Naive thymus-derived CD4-positive, alpha-beta T cell (primary cell): ENCODE measurements around the gene HPGDS. TPM values are rescaled to one million over a fixed set of nuclear protein-coding genes. Genes with fewer than 3 reads are reported as not detected.

ENCODE experiments used
- ATAC-seq: fragments of 150-1000 bp; cut with Tn5 transposase; 2 replicates; pipeline ENCODE4 v1.10.0; 2021; ENCODE audit warnings: mild to moderate bottlenecking, moderate library complexity
- CTCF ChIA-PET: fragments of 350-600 bp; sonication (Branson Sonifier 250); formaldehyde crosslinking; loops from one replicate; lab custom pipeline; 2021; ENCODE audit warnings: antibody characterized with exemption; lab: Charles Lee
- POLR2A ChIA-PET: fragments of 350-600 bp; sonication (Branson Sonifier 250); formaldehyde crosslinking; loops from one replicate; lab custom pipeline; 2021; ENCODE audit warnings: antibody characterized with exemption, inconsistent platforms; lab: Charles Lee
- DNase-seq, 9 donors: peaks; one replicate each; pipeline versions ENCODE4 v3.0.0 to v3.0.0-alpha.2; 2020 to 2022; ENCODE audit warnings: mixed read lengths in 1 of 9
- H3K27ac ChIP-seq: one replicate; pipeline ENCODE4 v1.7.0; 2013; ENCODE audit warnings: mild to moderate bottlenecking, low read depth, low read length, moderate library complexity
- H3K27me3 ChIP-seq, 2 donors: one replicate each; pipeline ENCODE4 v1.7.0; 2013; ENCODE audit warnings: low read length in 2 of 2, mild to moderate bottlenecking in 2 of 2, moderate library complexity in 2 of 2; ENCODE audit not compliant: control insufficient read depth in 2 of 2, insufficient read depth in 2 of 2
- H3K36me3 ChIP-seq, 3 experiments: 1 replicate in 2 of 3; 2 replicates in 1 of 3; pipeline ENCODE4 v1.7.0; 2013; ENCODE audit warnings: low read length in 3 of 3, mild to moderate bottlenecking in 3 of 3, moderate library complexity in 1 of 3; ENCODE audit not compliant: insufficient read depth in 3 of 3, control insufficient read depth in 2 of 3
- H3K4me1 ChIP-seq, 2 donors: one replicate each; pipeline ENCODE4 v1.7.0; 2013; ENCODE audit warnings: low read length in 2 of 2, mild to moderate bottlenecking in 2 of 2, moderate library complexity in 1 of 2; ENCODE audit not compliant: control insufficient read depth in 2 of 2, insufficient read depth in 2 of 2
- H3K4me3 ChIP-seq: 2 replicates; pipeline ENCODE4 v1.7.0; 2013; ENCODE audit warnings: mild to moderate bottlenecking, low read length
- H3K9me3 ChIP-seq, 3 experiments: 1 replicate in 2 of 3; 2 replicates in 1 of 3; pipeline ENCODE4 v1.7.0; 2013; ENCODE audit warnings: low read length in 3 of 3; ENCODE audit not compliant: control insufficient read depth in 2 of 3
- H3K27ac Mint-ChIP-seq, 9 donors: one replicate each; pipeline ENCODE4 v1.8.0; 2020 to 2022; ENCODE audit warnings: mixed read lengths in 9 of 9, mild to moderate bottlenecking in 8 of 9, moderate library complexity in 5 of 9, inconsistent platforms in 2 of 9
- H3K27me3 Mint-ChIP-seq, 5 donors: one replicate each; pipeline ENCODE4 v1.8.0; 2021 to 2022; ENCODE audit warnings: mixed read lengths in 5 of 5, mild to moderate bottlenecking in 1 of 5
- H3K36me3 Mint-ChIP-seq, 5 donors: one replicate each; pipeline ENCODE4 v1.8.0; 2020 to 2022; ENCODE audit warnings: mixed read lengths in 5 of 5, mild to moderate bottlenecking in 3 of 5, inconsistent platforms in 1 of 5
- H3K4me1 Mint-ChIP-seq, 7 donors: one replicate each; pipeline ENCODE4 v1.8.0; 2020 to 2022; ENCODE audit warnings: mixed read lengths in 7 of 7, mild to moderate bottlenecking in 3 of 7, inconsistent platforms in 1 of 7
- H3K4me3 Mint-ChIP-seq, 10 donors: one replicate each; pipeline ENCODE4 v1.8.0; 2020 to 2022; ENCODE audit warnings: mild to moderate bottlenecking in 10 of 10, mixed read lengths in 10 of 10, moderate library complexity in 6 of 10, inconsistent platforms in 2 of 10
- H3K9me3 Mint-ChIP-seq, 11 donors: one replicate each; pipeline ENCODE4 v1.8.0; 2020 to 2022; ENCODE audit warnings: mixed read lengths in 11 of 11, mild to moderate bottlenecking in 4 of 11, inconsistent platforms in 1 of 11, moderate library complexity in 1 of 11
- intact Hi-C, 2 donors: fragments of 100-400 bp; cut with micrococcal nuclease; formaldehyde crosslinking; loops; one replicate each; pipeline ENCODE4 v1.15.1; 2023
- polyA plus RNA-seq, 2 donors: library from polyadenylated mRNA; unstranded; fragments of 300-500 nt; fragmentation: Illumina TruSeq; gene quantifications; one replicate each; pipeline ENCODE4 v1.2.3, GENCODE V29; 2021
- total RNA-seq, 6 experiments: library from RNA in 5 of 6; stranded (reverse) in 5 of 6; gene quantifications; 1 replicate in 5 of 6; 2 replicates in 1 of 6; pipeline ENCODE4 v1.2.3 and lab custom pipeline; 2021 to 2026

Gene HPGDS
- total and polyA plus RNA-seq, 7 experiments from 2014 or later: 0.72 to 2.3 TPM; not detected in 5

GRCh38 chr4:94277534-94277933, 65.1 kb downstream of the HPGDS start:
- Histone ChIP-seq H3K9me3 (no peaks in the 10 kb centered on the region), H3K27me3 (no peaks in the 10 kb centered on the region), H3K4me3 (no peak overlapping the region), H3K4me1 (no peaks in the 10 kb centered on the region), H3K36me3 (peaks cover 5 to 57% (median 24%) of the 10 kb centered on the region in 3 experiments), H3K27ac (no peak overlapping the region)
- Mint-ChIP-seq H3K9me3 (no peaks in the 10 kb centered on the region), H3K36me3 (peaks cover 12 to 47% (median 30%) of the 10 kb centered on the region in 5 donors), H3K27me3 (no peaks in the 10 kb centered on the region), H3K4me1 (no peaks in the 10 kb centered on the region), H3K27ac (no peak overlapping the region), H3K4me3 (no peak overlapping the region)
- intact Hi-C loops: no loop called here
- CTCF ChIA-PET: no interaction called here
- ATAC-seq (no peak), DNase-seq (no peak)
- POLR2A ChIA-PET: no interaction called here

- Mint-ChIP-seq H3K4me1 (no peaks in the 10 kb centered on the region), H3K27me3 (no peaks in the 10 kb centered on the region), H3K27ac (no peak overlapping the region), H3K4me3 (no peak overlapping the region), H3K36me3 (peaks cover 8 to 55% (median 29%) of the 10 kb centered on the region in 5 donors), H3K9me3 (no peaks in the 10 kb centered on the region)
- H3K27ac ChIP-seq: no peak overlapping the region
- ChIA-PET POLR2A (no interaction called here), CTCF (no interaction called here)
- H3K4me1 ChIP-seq: no peaks in the 10 kb centered on the region
- no peaks in the 10 kb centered on the region for H3K9me3 ChIP-seq
- H3K27me3 ChIP-seq: no peaks in the 10 kb centered on the region
- H3K4me3 ChIP-seq: no peak overlapping the region
- intact Hi-C loops: no loop called here
- DNase-seq: no peak
- peaks cover 5 to 57% (median 23%) of the 10 kb centered on the region in 3 experiments for H3K36me3 ChIP-seq
- no peak for ATAC-seq
Measured at GRCh38 chr4:94276204-94276603, 66.4 kb downstream of the HPGDS start.

GRCh38 chr4:94274912-94275311, 67.7 kb downstream of the HPGDS start:
- DNase-seq (no peak), ATAC-seq (no peak)
- Mint-ChIP-seq H3K4me3 (no peak overlapping the region), H3K27me3 (no peaks in the 10 kb centered on the region), H3K36me3 (peaks cover 7 to 54% (median 22%) of the 10 kb centered on the region in 5 donors), H3K27ac (no peak overlapping the region), H3K4me1 (no peaks in the 10 kb centered on the region), H3K9me3 (no peaks in the 10 kb centered on the region)
- Histone ChIP-seq H3K27me3 (no peaks in the 10 kb centered on the region), H3K4me1 (no peaks in the 10 kb centered on the region), H3K9me3 (no peaks in the 10 kb centered on the region), H3K36me3 (peaks cover 5 to 50% (median 28%) of the 10 kb centered on the region in 3 experiments), H3K27ac (no peak overlapping the region), H3K4me3 (no peak overlapping the region)
- CTCF ChIA-PET: no interaction called here
- POLR2A ChIA-PET: no interaction called here
- intact Hi-C loops: no loop called here

GRCh38 chr4:94271248-94271647, 71.4 kb downstream of the HPGDS start:
- no peak overlapping the region for H3K27ac ChIP-seq
- Mint-ChIP-seq H3K27me3 (no peaks in the 10 kb centered on the region), H3K4me3 (no peak overlapping the region), H3K27ac (peak overlapping the region in 1 of 9 donors; percentile 36), H3K4me1 (no peaks in the 10 kb centered on the region), H3K36me3 (peaks cover 0 to 41% (median 15%) of the 10 kb centered on the region in 5 donors), H3K9me3 (no peaks in the 10 kb centered on the region)
- peaks cover 5 to 19% (median 8%) of the 10 kb centered on the region in 3 experiments for H3K36me3 ChIP-seq
- H3K4me3 ChIP-seq: no peak overlapping the region
- ATAC-seq (no peak), DNase-seq (no peak)
- CTCF ChIA-PET: no interaction called here
- intact Hi-C loops: no loop called here
- H3K4me1 ChIP-seq: no peaks in the 10 kb centered on the region
- no peaks in the 10 kb centered on the region for H3K27me3 ChIP-seq
- no peaks in the 10 kb centered on the region for H3K9me3 ChIP-seq
- POLR2A ChIA-PET: no interaction called here

GRCh38 chr4:94267037-94267436, 75.6 kb downstream of the HPGDS start:
- no peak overlapping the region for H3K4me3 ChIP-seq
- Mint-ChIP-seq H3K9me3 (no peaks in the 10 kb centered on the region), H3K27ac (peak overlapping the region in 1 of 9 donors; percentile 13), H3K27me3 (no peaks in the 10 kb centered on the region), H3K36me3 (peaks cover 5 to 41% (median 15%) of the 10 kb centered on the region in 5 donors), H3K4me1 (peaks cover 0 to 6% (median 2%) of the 10 kb centered on the region in 7 donors), H3K4me3 (no peak overlapping the region)
- peaks cover 3 to 8% (median 5%) of the 10 kb centered on the region in 3 experiments for H3K36me3 ChIP-seq
- intact Hi-C loops: no loop called here
- DNase-seq: no peak
- no peaks in the 10 kb centered on the region for H3K27me3 ChIP-seq
- ChIA-PET CTCF (no interaction called here), POLR2A (interaction anchor here (0.7 kb wide), 1 partner anchor 15 kb away, joined by 3 read pairs; no protein-coding TSS in a partner anchor)
- H3K27ac ChIP-seq: no peak overlapping the region
- H3K4me1 ChIP-seq: no peaks in the 10 kb centered on the region
- no peak for ATAC-seq
- no peaks in the 10 kb centered on the region for H3K9me3 ChIP-seq

- DNase-seq: no peak
- Mint-ChIP-seq H3K36me3 (peaks cover 10 to 39% (median 16%) of the 10 kb centered on the region in 5 donors), H3K27me3 (no peaks in the 10 kb centered on the region), H3K27ac (no peak overlapping the region), H3K9me3 (no peaks in the 10 kb centered on the region), H3K4me1 (peaks cover 0 to 10% (median 4%) of the 10 kb centered on the region in 7 donors), H3K4me3 (no peak overlapping the region)
- Histone ChIP-seq H3K27me3 (no peaks in the 10 kb centered on the region), H3K9me3 (no peaks in the 10 kb centered on the region), H3K4me3 (no peak overlapping the region), H3K27ac (no peak overlapping the region), H3K4me1 (no peaks in the 10 kb centered on the region), H3K36me3 (peaks cover 0 to 6% (median 3%) of the 10 kb centered on the region in 3 experiments)
- ATAC-seq: no peak
- CTCF ChIA-PET: no interaction called here
- intact Hi-C loops: no loop called here
- POLR2A ChIA-PET: no interaction called here
Measured at GRCh38 chr4:94262163-94263016, 80.2 kb downstream of the HPGDS start.
